GM12875 (cell line): Measurements from ENCODE around the gene JTB.

Experiments
- H3K4me3 ChIP-seq: one replicate; pipeline ENCODE4 v1.5.1; 2011; ENCODE audit warnings: low read depth, low read length, control low read depth
- CTCF ChIP-seq: IDR thresholded peaks from 2 replicates; pipeline ENCODE4 v1.5.1; 2011; ENCODE audit warnings: low read depth, mild to moderate bottlenecking, control low read depth, inconsistent platforms, low read length, moderate library complexity, borderline replicate concordance; ENCODE audit not compliant: insufficient read depth

Gene JTB

GRCh38 chr1:153929981-153930948 lies 47.2 kb downstream of the JTB start:
- no peak overlapping the region for H3K4me3 ChIP-seq
- no peak for TF ChIP-seq CTCF

GRCh38 chr1:153929426-153929825 lies 48.0 kb downstream of the JTB start:
- no peak overlapping the region for H3K4me3 ChIP-seq
- no peak for TF ChIP-seq CTCF

GRCh38 chr1:153928791-153929341 lies 48.6 kb downstream of the JTB start:
- TF ChIP-seq CTCF, result no peak

GRCh38 chr1:153928245-153928644 lies 49.2 kb downstream of the JTB start:
- no peak overlapping the region for H3K4me3 ChIP-seq
- no peak for TF ChIP-seq CTCF

More at GRCh38 chr1:153928791-153929341, 48.6 kb downstream of the JTB start:
- no peak overlapping the region for H3K4me3 ChIP-seq

- no peak for TF ChIP-seq CTCF
- no peak overlapping the region for H3K4me3 ChIP-seq
Measured at GRCh38 chr1:153926405-153926804, 51.1 kb downstream of the JTB start.
